Stimulated activated naive B cell treated with anti-CD40 and anti-IgM and Interleukin-4, amounts not matched to agents 10 μg/mL and 1 μg/mL and 100 μg/mL, for 72 hours (primary cell): ENCODE data around the gene TOMM6.
"Not testable (repeated sequence)": the region's sequence is repeated elsewhere in the genome, so short reads cannot be mapped to it uniquely, and the experiment has no call there.

Source experiments
- ATAC-seq, 2 donors: fragments of 150-1000 bp; cut with Tn5 transposase; replicated peaks; 2 replicates each; pipeline ENCODE4 v1.10.0; 2021; ENCODE audit warnings: moderate library complexity in 1 of 2
- DNase-seq: peaks from one replicate; pipeline ENCODE4 v3.0.0; 2021
- H3K27ac Mint-ChIP-seq: one replicate; pipeline ENCODE4 v1.8.0; 2022; ENCODE audit warnings: mild to moderate bottlenecking, mixed read lengths
- H3K27me3 Mint-ChIP-seq, 2 donors: one replicate each; pipeline ENCODE4 v1.8.0; 2022; ENCODE audit warnings: mixed read lengths in 2 of 2
- H3K36me3 Mint-ChIP-seq, 2 donors: one replicate each; pipeline ENCODE4 v1.8.0; 2022; ENCODE audit warnings: mixed read lengths in 2 of 2, mild to moderate bottlenecking in 1 of 2
- H3K4me1 Mint-ChIP-seq, 2 donors: one replicate each; pipeline ENCODE4 v1.8.0; 2022; ENCODE audit warnings: mixed read lengths in 2 of 2, mild to moderate bottlenecking in 1 of 2
- H3K4me3 Mint-ChIP-seq, 2 donors: one replicate each; pipeline ENCODE4 v1.8.0; 2022; ENCODE audit warnings: mild to moderate bottlenecking in 2 of 2, mixed read lengths in 2 of 2, moderate library complexity in 1 of 2
- H3K9me3 Mint-ChIP-seq, 2 donors: one replicate each; pipeline ENCODE4 v1.8.0; 2022; ENCODE audit warnings: mixed read lengths in 2 of 2, mild to moderate bottlenecking in 1 of 2

The TOMM6 gene

GRCh38 chr6:41786451-41787218 is 859 bp upstream of the TOMM6 start:
- Mint-ChIP-seq H3K27ac (peak overlapping the region; percentile 99), H3K4me3 (peak overlapping the region; percentile 95 to 98), H3K9me3 (no peaks in the 10 kb centered on the region), H3K36me3 (peaks cover 8 to 19% of the 10 kb centered on the region in 2 donors), H3K27me3 (no peaks in the 10 kb centered on the region), H3K4me1 (peaks cover 21 to 35% of the 10 kb centered on the region in 2 donors)
- DNase-seq (peak; percentile 83), ATAC-seq (peak; percentile 77 to 79)

- DNase-seq = no peak
- Mint-ChIP-seq H3K4me1 (peaks cover 19 to 31% of the 10 kb centered on the region in 2 donors), H3K27me3 (no peaks in the 10 kb centered on the region), H3K27ac (peak overlapping the region; percentile 81), H3K36me3 (peaks cover 14 to 23% of the 10 kb centered on the region in 2 donors), H3K4me3 (peak overlapping the region; percentile 75 to 98), H3K9me3 (no peaks in the 10 kb centered on the region)
- no peak for ATAC-seq
Measured at GRCh38 chr6:41789390-41789724, 1.9 kb downstream of the TOMM6 start.

- Mint-ChIP-seq H3K4me1 (peaks cover 12 to 24% of the 10 kb centered on the region in 2 donors), H3K27me3 (no peaks in the 10 kb centered on the region), H3K27ac (peak overlapping the region; percentile 63), H3K4me3 (no peak overlapping the region), H3K36me3 (peaks cover 17 to 23% of the 10 kb centered on the region in 2 donors), H3K9me3 (no peaks in the 10 kb centered on the region)
- ATAC-seq (no peak), DNase-seq (no peak)
Measured at GRCh38 chr6:41790045-41790444, 2.6 kb downstream of the TOMM6 start.

GRCh38 chr6:41791305-41791704 is 3.8 kb downstream of the TOMM6 start:
- H3K4me1 Mint-ChIP-seq = peaks cover 6 to 11% of the 10 kb centered on the region in 2 donors
- no peaks in the 10 kb centered on the region for H3K9me3 Mint-ChIP-seq
- H3K27me3 Mint-ChIP-seq = no peaks in the 10 kb centered on the region
- no peak overlapping the region for H3K4me3 Mint-ChIP-seq
- ATAC-seq (no peak), DNase-seq (no peak)
- peaks cover 17 to 23% of the 10 kb centered on the region in 2 donors for H3K36me3 Mint-ChIP-seq
- H3K27ac Mint-ChIP-seq = no peak overlapping the region

GRCh38 chr6:41791984-41792383 is 4.5 kb downstream of the TOMM6 start:
- ATAC-seq (no peak), DNase-seq (no peak)
- Mint-ChIP-seq H3K27me3 (no peaks in the 10 kb centered on the region), H3K9me3 (no peaks in the 10 kb centered on the region), H3K27ac (peak overlapping the region; percentile 31), H3K4me1 (peaks cover 6 to 9% of the 10 kb centered on the region in 2 donors), H3K4me3 (no peak overlapping the region), H3K36me3 (peaks cover 17 to 23% of the 10 kb centered on the region in 2 donors)

- Mint-ChIP-seq H3K4me1 (no peaks in the 10 kb centered on the region), H3K4me3 (no peak overlapping the region), H3K27me3 (no peaks in the 10 kb centered on the region), H3K9me3 (no peaks in the 10 kb centered on the region), H3K36me3 (peaks cover 11 to 12% of the 10 kb centered on the region in 2 donors), H3K27ac (no peak overlapping the region)
- ATAC-seq = no peak
- DNase-seq = no peak
Measured at GRCh38 chr6:41796474-41796873, 9.0 kb downstream of the TOMM6 start.

GRCh38 chr6:41798901-41799558 is 11.5 kb downstream of the TOMM6 start:
- peaks cover 5 to 8% of the 10 kb centered on the region in 2 donors for H3K36me3 Mint-ChIP-seq
- no peak overlapping the region for H3K27ac Mint-ChIP-seq
- no peaks in the 10 kb centered on the region for H3K9me3 Mint-ChIP-seq
- no peak for ATAC-seq
- no peaks in the 10 kb centered on the region for H3K27me3 Mint-ChIP-seq
- no peaks in the 10 kb centered on the region for H3K4me1 Mint-ChIP-seq
- no peak for DNase-seq
- H3K4me3 Mint-ChIP-seq = no peak overlapping the region

- Mint-ChIP-seq H3K9me3 (no peaks in the 10 kb centered on the region), H3K27me3 (no peaks in the 10 kb centered on the region), H3K4me1 (no peaks in the 10 kb centered on the region), H3K36me3 (peaks cover 5 to 10% of the 10 kb centered on the region in 2 donors), H3K4me3 (no peak overlapping the region), H3K27ac (no peak overlapping the region)
- no peak for DNase-seq
- no peak for ATAC-seq
Measured at GRCh38 chr6:41799559-41799911, 12.0 kb downstream of the TOMM6 start.

GRCh38 chr6:41801380-41801779 is 13.9 kb downstream of the TOMM6 start:
- H3K4me1 Mint-ChIP-seq = no peaks in the 10 kb centered on the region
- no peaks in the 10 kb centered on the region for H3K9me3 Mint-ChIP-seq
- no peaks in the 10 kb centered on the region for H3K27me3 Mint-ChIP-seq
- peak overlapping the region; percentile 20 for H3K27ac Mint-ChIP-seq
- peaks cover 5 to 18% of the 10 kb centered on the region in 2 donors for H3K36me3 Mint-ChIP-seq
- ATAC-seq = no peak
- no peak for DNase-seq
- no peak overlapping the region for H3K4me3 Mint-ChIP-seq

GRCh38 chr6:41805830-41806774 is 18.6 kb downstream of the TOMM6 start:
- DNase-seq (no peak), ATAC-seq (no peak)
- H3K27ac Mint-ChIP-seq = no peak overlapping the region
- no peaks in the 10 kb centered on the region for H3K4me1 Mint-ChIP-seq
- H3K9me3 Mint-ChIP-seq = no peaks in the 10 kb centered on the region
- no peak overlapping the region for H3K4me3 Mint-ChIP-seq
- H3K36me3 Mint-ChIP-seq = peaks cover 3 to 12% of the 10 kb centered on the region in 2 donors
- no peaks in the 10 kb centered on the region for H3K27me3 Mint-ChIP-seq

- peaks cover 0 to 4% of the 10 kb centered on the region in 2 donors for H3K36me3 Mint-ChIP-seq
- H3K4me3 Mint-ChIP-seq = no peak overlapping the region
- no peaks in the 10 kb centered on the region for H3K9me3 Mint-ChIP-seq
- peaks cover 0 to 1% of the 10 kb centered on the region in 2 donors for H3K4me1 Mint-ChIP-seq
- ATAC-seq (no peak), DNase-seq (no peak)
- no peaks in the 10 kb centered on the region for H3K27me3 Mint-ChIP-seq
- no peak overlapping the region for H3K27ac Mint-ChIP-seq
Measured at GRCh38 chr6:41811095-41811494, 23.6 kb downstream of the TOMM6 start.

- not testable (repeated sequence) for ATAC-seq, H3K36me3 Mint-ChIP-seq, H3K4me1 Mint-ChIP-seq, DNase-seq, H3K4me3 Mint-ChIP-seq, H3K9me3 Mint-ChIP-seq, H3K27ac Mint-ChIP-seq, H3K27me3 Mint-ChIP-seq
Measured at GRCh38 chr6:41811946-41812345, 24.5 kb downstream of the TOMM6 start.

GRCh38 chr6:41813469-41813868 is 26.0 kb downstream of the TOMM6 start:
- Mint-ChIP-seq H3K36me3 (no peaks in the 10 kb centered on the region), H3K4me3 (no peak overlapping the region), H3K4me1 (peaks cover 0 to 3% of the 10 kb centered on the region in 2 donors), H3K9me3 (no peaks in the 10 kb centered on the region), H3K27me3 (no peaks in the 10 kb centered on the region), H3K27ac (no peak overlapping the region)
- ATAC-seq = no peak
- no peak for DNase-seq

GRCh38 chr6:41813956-41814355 is 26.5 kb downstream of the TOMM6 start:
- H3K27ac Mint-ChIP-seq = no peak overlapping the region
- H3K36me3 Mint-ChIP-seq = no peaks in the 10 kb centered on the region
- no peak overlapping the region for H3K4me3 Mint-ChIP-seq
- peaks cover 0 to 3% of the 10 kb centered on the region in 2 donors for H3K4me1 Mint-ChIP-seq
- ATAC-seq (no peak), DNase-seq (no peak)
- no peaks in the 10 kb centered on the region for H3K9me3 Mint-ChIP-seq
- H3K27me3 Mint-ChIP-seq = no peaks in the 10 kb centered on the region
